Loucy (cell line): ENCODE measurements around the gene FAM83D.

Source experiments
- H2AFZ ChIP-seq: fragments of 200-600 bp; sonication (generic); 2 replicates; pipeline ENCODE4 v1.6.0; 2016; ENCODE audit warnings: antibody characterized with exemption, mild to moderate bottlenecking, low read length, moderate library complexity
- H3F3A ChIP-seq: fragments of 200-600 bp; 2 replicates; pipeline ENCODE4 v1.6.0; 2016; ENCODE audit warnings: antibody characterized with exemption, low read depth, mild to moderate bottlenecking
- H3K27me3 ChIP-seq: fragments of 200-600 bp; sonication (generic); 2 replicates; pipeline ENCODE4 v1.6.1; 2014; ENCODE audit warnings: low read length, mild to moderate bottlenecking; ENCODE audit not compliant: insufficient read depth, poor library complexity, severe bottlenecking
- H3K36me3 ChIP-seq: fragments of 200-600 bp; sonication (generic); 2 replicates; pipeline ENCODE4 v1.6.1; 2016; ENCODE audit warnings: low read length; ENCODE audit not compliant: insufficient read depth
- H3K4me1 ChIP-seq: fragments of 200-600 bp; sonication (generic); 2 replicates; pipeline ENCODE4 v1.5.1; 2014; ENCODE audit warnings: low read length, mild to moderate bottlenecking; ENCODE audit not compliant: insufficient read depth, poor library complexity, severe bottlenecking
- H3K4me2 ChIP-seq: fragments of 200-600 bp; sonication (generic); 2 replicates; pipeline ENCODE4 v1.6.0; 2014; ENCODE audit warnings: antibody characterized with exemption, low read length, low read depth, mild to moderate bottlenecking; ENCODE audit not compliant: poor library complexity, severe bottlenecking
- H3K4me3 ChIP-seq: fragments of 200-600 bp; sonication (generic); 2 replicates; pipeline ENCODE4 v1.5.1; 2014; ENCODE audit warnings: low read length, mild to moderate bottlenecking, mixed read lengths; ENCODE audit not compliant: poor library complexity, severe bottlenecking
- H3K79me2 ChIP-seq: fragments of 200-600 bp; sonication (generic); 2 replicates; pipeline ENCODE4 v1.6.1; 2014; ENCODE audit warnings: low read length; ENCODE audit not compliant: insufficient read depth
- H3K9ac ChIP-seq: fragments of 200-600 bp; sonication (generic); 2 replicates; pipeline ENCODE4 v1.6.0; 2014; ENCODE audit warnings: mild to moderate bottlenecking, low read depth, low read length, moderate library complexity; ENCODE audit not compliant: poor library complexity, severe bottlenecking
- H3K9me2 ChIP-seq: fragments of 200-600 bp; sonication (generic); replicated peaks from 2 replicates; pipeline ENCODE4 v1.6.1; 2016; ENCODE audit warnings: low read depth, low read length, mixed read lengths
- H3K9me3 ChIP-seq: fragments of 200-600 bp; sonication (generic); 2 replicates; pipeline ENCODE4 v1.6.1; 2014; ENCODE audit warnings: mild to moderate bottlenecking, antibody characterized with exemption, low read length, low read depth; ENCODE audit not compliant: insufficient read depth
- H4K20me1 ChIP-seq: fragments of 200-600 bp; sonication (generic); 2 replicates; pipeline ENCODE4 v1.6.0; 2014; ENCODE audit warnings: antibody characterized with exemption, low read length, mild to moderate bottlenecking; ENCODE audit not compliant: insufficient read depth, poor library complexity, severe bottlenecking
- CTCF ChIP-seq: fragments of 200-600 bp; sonication (generic); conservative IDR thresholded peaks from 2 replicates; pipeline ENCODE4 v1.5.1; 2014; ENCODE audit warnings: mild to moderate bottlenecking, antibody characterized with exemption, low read length
- EZH2phosphoT487 ChIP-seq: fragments of 200-600 bp; IDR thresholded peaks from 2 replicates; pipeline ENCODE4 v1.6.1; 2018; ENCODE audit warnings: antibody characterized with exemption, mild to moderate bottlenecking, moderate library complexity, borderline replicate concordance

The FAM83D gene

GRCh38 chr20:38975539-38976120, 49.4 kb downstream of the FAM83D start:
- H3K9me3 ChIP-seq = no peaks in the 10 kb centered on the region
- H2AFZ ChIP-seq = no peak overlapping the region
- H3K4me3 ChIP-seq = no peak overlapping the region
- peaks cover 10% of the 10 kb centered on the region; the same call in 1 of the 2 replicates for H3K79me2 ChIP-seq
- peaks cover 12% of the 10 kb centered on the region for H3K4me1 ChIP-seq
- H3F3A ChIP-seq = no peaks in the 10 kb centered on the region
- no peaks in the 10 kb centered on the region for H4K20me1 ChIP-seq
- TF ChIP-seq CTCF (no peak), EZH2phosphoT487 (no peak)
- H3K9me2 ChIP-seq = no peaks in the 10 kb centered on the region
- no peak overlapping the region for H3K4me2 ChIP-seq
- H3K27me3 ChIP-seq = no peaks in the 10 kb centered on the region
- no peak overlapping the region for H3K9ac ChIP-seq
- H3K36me3 ChIP-seq = peaks cover 21% of the 10 kb centered on the region; the same call in 1 of the 2 replicates

GRCh38 chr20:38979434-38979833, 53.2 kb downstream of the FAM83D start:
- peaks cover 18% of the 10 kb centered on the region for H3K4me1 ChIP-seq
- no peak overlapping the region for H2AFZ ChIP-seq

GRCh38 chr20:38979842-38980241, 53.6 kb downstream of the FAM83D start:
- Histone ChIP-seq H3K9me3 (no peaks in the 10 kb centered on the region), H3K4me2 (no peak overlapping the region), H3F3A (no peaks in the 10 kb centered on the region), H3K4me3 (no peak overlapping the region), H2AFZ (no peak overlapping the region), H3K9me2 (no peaks in the 10 kb centered on the region), H3K27me3 (no peaks in the 10 kb centered on the region), H3K79me2 (peaks cover 10% of the 10 kb centered on the region; the same call in 1 of the 2 replicates), H3K9ac (no peak overlapping the region), H4K20me1 (peaks cover 8% of the 10 kb centered on the region), H3K36me3 (peaks cover 4% of the 10 kb centered on the region; the same call in 1 of the 2 replicates), H3K4me1 (peaks cover 21% of the 10 kb centered on the region)
- TF ChIP-seq CTCF (no peak), EZH2phosphoT487 (no peak)

More at GRCh38 chr20:38979434-38979833, 53.2 kb downstream of the FAM83D start:
- no peak overlapping the region for H3K4me2 ChIP-seq
- no peaks in the 10 kb centered on the region for H3K9me3 ChIP-seq
- H3F3A ChIP-seq = no peaks in the 10 kb centered on the region
- peaks cover 8% of the 10 kb centered on the region for H4K20me1 ChIP-seq
- no peaks in the 10 kb centered on the region for H3K27me3 ChIP-seq
- H3K9ac ChIP-seq = no peak overlapping the region
- H3K9me2 ChIP-seq = no peaks in the 10 kb centered on the region
- H3K4me3 ChIP-seq = no peak overlapping the region
- TF ChIP-seq EZH2phosphoT487 = no peak
- TF ChIP-seq CTCF = no peak
- peaks cover 10% of the 10 kb centered on the region; the same call in 1 of the 2 replicates for H3K79me2 ChIP-seq
- H3K36me3 ChIP-seq = peaks cover 4% of the 10 kb centered on the region; the same call in 1 of the 2 replicates
